Bronchial epithelial cell (primary cell): ENCODE results near the gene CD59. TPM values are rescaled to one million over a fixed set of nuclear protein-coding genes. Genes with fewer than 3 reads are reported as not detected.
"Not testable (repeated sequence)": the region's sequence is repeated elsewhere in the genome, so short reads cannot be mapped to it uniquely, and the experiment has no call there.

ENCODE experiments used
- DNase-seq: peaks from one replicate; pipeline ENCODE4 v3.0.0-alpha.2; 2010; ENCODE audit warnings: low read depth
- FAIRE-seq: peaks from 2 replicates; lab custom pipeline; 2011; peaks lifted over from hg19 to GRCh38; lab: Jason Lieb, UNC
- H3K27me3 ChIP-seq: 2 replicates; pipeline ENCODE4 v1.5.1; 2011; ENCODE audit warnings: low read length; ENCODE audit not compliant: control insufficient read depth, insufficient read depth
- H3K36me3 ChIP-seq: 2 replicates; pipeline ENCODE4 v1.5.1; 2011; ENCODE audit warnings: low read length; ENCODE audit not compliant: control insufficient read depth, insufficient read depth
- H3K4me3 ChIP-seq: 2 replicates; pipeline ENCODE4 v1.5.1; 2011; ENCODE audit warnings: mild to moderate bottlenecking, low read depth, low read length, control low read depth
- total RNA-seq: library from RNA; depleted of rRNA; stranded (reverse); fragments of >200 nt; gene quantifications from 2 replicates; pipeline ENCODE4 v1.2.1, GENCODE V29; 2014
- TF ChIP-seq, protein P1 (sequence below): IDR thresholded peaks from 2 replicates; pipeline ENCODE4 v1.5.1; 2011; ENCODE audit warnings: mild to moderate bottlenecking, moderate library complexity, low read length, control low read depth, inconsistent platforms; ENCODE audit not compliant: insufficient read depth, severe bottlenecking

The CD59 gene
- total RNA-seq, 1 donor from 2014 or later, result 193 TPM

DNA sequence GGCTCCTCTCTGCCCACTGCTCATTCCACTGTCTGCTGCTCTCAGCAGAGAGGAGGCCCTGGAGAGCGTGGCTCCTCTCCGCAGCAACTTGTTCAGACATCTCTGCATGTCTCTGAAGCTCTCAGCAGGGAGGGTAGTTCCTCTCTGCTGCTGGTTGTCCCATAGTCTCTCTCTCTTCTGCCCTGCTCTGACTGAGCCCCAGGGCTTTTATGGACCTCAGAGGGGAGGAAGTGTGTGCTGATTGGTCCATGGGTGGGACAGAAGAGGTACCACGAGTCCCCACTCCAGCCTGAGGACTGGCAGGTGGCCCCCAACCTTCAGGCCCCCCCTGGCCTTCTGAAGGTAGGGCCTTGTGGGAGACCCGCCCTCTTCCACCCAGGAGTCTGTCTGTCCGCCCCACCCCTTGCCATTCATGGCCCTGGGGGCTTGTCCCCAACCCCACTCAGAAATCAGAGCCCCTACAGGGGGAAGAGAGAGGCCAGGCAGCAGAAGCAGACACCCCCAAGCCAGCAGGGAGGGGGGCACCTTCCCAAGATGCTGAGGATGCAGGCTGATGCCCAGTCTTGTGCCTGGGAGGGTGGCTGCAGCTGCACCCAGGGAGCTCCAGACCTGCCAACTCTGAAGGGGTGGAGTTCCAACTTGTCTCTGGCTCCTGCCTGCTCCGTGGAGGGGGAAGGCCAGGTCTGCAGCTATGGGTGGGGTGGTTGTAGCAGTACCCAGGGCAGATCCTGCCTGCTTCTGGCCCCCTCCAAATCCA, 70.7 kb downstream of the CD59 start:
- Histone ChIP-seq H3K4me3 (no peak overlapping the region), H3K27me3 (no peaks in the 10 kb centered on the region), H3K36me3 (no peaks in the 10 kb centered on the region)
- no peak for FAIRE-seq
- TF ChIP-seq, protein P1, sequence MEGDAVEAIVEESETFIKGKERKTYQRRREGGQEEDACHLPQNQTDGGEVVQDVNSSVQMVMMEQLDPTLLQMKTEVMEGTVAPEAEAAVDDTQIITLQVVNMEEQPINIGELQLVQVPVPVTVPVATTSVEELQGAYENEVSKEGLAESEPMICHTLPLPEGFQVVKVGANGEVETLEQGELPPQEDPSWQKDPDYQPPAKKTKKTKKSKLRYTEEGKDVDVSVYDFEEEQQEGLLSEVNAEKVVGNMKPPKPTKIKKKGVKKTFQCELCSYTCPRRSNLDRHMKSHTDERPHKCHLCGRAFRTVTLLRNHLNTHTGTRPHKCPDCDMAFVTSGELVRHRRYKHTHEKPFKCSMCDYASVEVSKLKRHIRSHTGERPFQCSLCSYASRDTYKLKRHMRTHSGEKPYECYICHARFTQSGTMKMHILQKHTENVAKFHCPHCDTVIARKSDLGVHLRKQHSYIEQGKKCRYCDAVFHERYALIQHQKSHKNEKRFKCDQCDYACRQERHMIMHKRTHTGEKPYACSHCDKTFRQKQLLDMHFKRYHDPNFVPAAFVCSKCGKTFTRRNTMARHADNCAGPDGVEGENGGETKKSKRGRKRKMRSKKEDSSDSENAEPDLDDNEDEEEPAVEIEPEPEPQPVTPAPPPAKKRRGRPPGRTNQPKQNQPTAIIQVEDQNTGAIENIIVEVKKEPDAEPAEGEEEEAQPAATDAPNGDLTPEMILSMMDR, result no peak
- no peak for DNase-seq

DNA sequence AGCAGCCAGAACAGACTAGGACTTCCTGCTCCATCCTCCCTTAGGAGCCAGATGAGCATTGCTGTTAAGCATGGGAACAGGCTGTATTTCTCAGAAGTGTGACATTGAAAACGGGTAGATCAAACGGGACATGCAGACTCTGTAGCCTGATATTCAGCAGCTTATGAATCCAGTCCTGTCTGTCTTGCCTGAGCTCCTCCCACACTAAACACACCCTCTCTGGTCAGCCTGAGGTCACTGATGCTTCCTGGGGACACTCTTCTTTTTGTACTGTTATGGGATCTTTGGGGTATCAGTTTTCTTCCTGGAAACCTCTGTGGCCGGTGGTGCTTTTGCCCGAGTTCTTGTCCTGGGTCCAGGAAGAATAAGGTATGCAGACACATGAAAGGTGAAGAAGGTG, 71.4 kb downstream of the CD59 start:
- TF ChIP-seq, protein P1, result no peak
- FAIRE-seq (peak; percentile 55), DNase-seq (no peak)
- Histone ChIP-seq H3K36me3 (no peaks in the 10 kb centered on the region), H3K27me3 (no peaks in the 10 kb centered on the region), H3K4me3 (no peak overlapping the region)

DNA sequence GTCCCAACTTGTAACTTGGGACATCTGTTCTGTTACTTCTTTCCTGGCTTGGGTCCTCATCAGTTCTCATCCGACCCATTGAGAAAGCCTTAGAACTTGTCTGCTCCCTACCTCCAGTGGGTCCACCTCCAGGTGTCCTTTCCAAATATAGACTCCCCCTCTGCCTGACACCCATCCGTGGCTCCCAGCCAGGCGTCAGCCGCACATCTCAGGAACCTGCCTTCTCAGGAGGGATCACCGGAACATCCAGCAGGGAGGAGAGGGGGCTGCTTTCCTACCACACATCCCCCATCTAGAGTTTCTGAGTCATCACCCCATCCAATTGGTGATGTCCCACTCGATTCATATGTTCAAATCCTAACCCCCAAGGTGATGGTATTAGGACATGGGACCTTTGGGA, 72.1 kb downstream of the CD59 start:
- DNase-seq (no peak), FAIRE-seq (no peak)
- H3K36me3 ChIP-seq, result no peaks in the 10 kb centered on the region
- no peak overlapping the region for H3K4me3 ChIP-seq
- TF ChIP-seq, protein P1, result no peak
- no peaks in the 10 kb centered on the region for H3K27me3 ChIP-seq

DNA sequence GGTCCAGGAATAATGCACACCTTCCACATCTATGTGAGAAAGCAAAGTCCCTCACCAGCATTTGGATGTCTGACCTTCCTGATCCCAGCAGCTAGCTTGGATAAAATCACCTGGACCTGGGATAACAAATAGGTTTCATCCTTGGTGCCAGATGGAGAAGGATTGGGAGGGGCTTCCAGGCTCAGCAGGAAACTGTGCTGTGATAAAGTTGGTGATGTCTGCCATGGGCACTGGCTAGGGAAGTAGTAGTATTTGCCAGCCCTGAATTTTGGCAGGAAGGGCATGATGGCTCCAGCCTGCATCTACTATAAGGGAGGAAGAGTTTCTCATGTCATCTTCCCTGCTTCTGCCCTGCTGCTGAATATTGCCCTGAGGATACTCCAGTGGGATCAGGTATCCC, 73.1 kb downstream of the CD59 start:
- TF ChIP-seq, protein P1, result no peak
- FAIRE-seq, result no peak
- DNase-seq, result no peak
- no peaks in the 10 kb centered on the region for H3K27me3 ChIP-seq
- no peak overlapping the region for H3K4me3 ChIP-seq
- H3K36me3 ChIP-seq, result no peaks in the 10 kb centered on the region

DNA sequence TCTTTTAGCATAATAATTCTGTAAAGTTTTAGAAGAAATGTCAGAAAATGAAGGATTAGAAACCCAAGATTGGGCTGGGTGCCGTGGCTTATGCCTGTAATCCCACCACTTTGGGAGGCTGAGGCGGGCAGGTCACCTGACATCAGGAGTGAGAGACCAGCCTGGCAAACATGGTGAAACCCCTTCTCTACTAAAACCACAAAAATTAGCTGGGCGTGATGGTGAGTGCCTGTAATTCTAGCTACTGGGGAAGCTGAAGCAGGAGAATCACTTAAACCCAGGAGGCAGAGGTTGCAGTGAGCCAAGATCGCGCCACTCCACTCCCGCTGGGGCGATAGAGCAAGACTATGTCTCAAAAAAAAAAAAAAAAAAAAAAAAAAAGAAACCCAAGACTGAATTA, 74.7 kb downstream of the CD59 start:
- not testable (repeated sequence) for H3K36me3 ChIP-seq, H3K27me3 ChIP-seq, FAIRE-seq, H3K4me3 ChIP-seq, DNase-seq

DNA sequence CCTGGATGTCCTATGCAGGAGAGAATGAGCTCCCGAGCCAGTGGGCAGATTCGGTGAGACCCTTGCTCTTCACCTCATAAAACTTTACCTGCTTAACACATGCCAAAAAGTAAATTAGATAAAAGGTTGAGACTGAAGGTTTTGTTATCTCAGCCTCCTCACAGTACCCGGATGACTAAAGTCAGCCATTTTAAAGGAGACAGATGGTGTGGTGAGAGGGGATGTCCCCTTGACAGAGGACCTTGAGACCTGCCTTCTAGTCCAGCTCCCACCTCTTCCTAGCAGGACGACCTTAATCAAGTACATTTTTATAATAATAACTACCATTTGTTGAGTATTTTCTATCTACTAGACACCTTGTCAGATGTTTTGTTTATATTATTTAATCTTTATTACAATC, 75.3 kb downstream of the CD59 start:
- Histone ChIP-seq H3K4me3 (no peak overlapping the region), H3K36me3 (no peaks in the 10 kb centered on the region), H3K27me3 (no peaks in the 10 kb centered on the region)
- TF ChIP-seq, protein P1, result no peak
- FAIRE-seq, result no peak
- DNase-seq, result no peak
